ENCODE data around the gene ISCU.

DNA sequence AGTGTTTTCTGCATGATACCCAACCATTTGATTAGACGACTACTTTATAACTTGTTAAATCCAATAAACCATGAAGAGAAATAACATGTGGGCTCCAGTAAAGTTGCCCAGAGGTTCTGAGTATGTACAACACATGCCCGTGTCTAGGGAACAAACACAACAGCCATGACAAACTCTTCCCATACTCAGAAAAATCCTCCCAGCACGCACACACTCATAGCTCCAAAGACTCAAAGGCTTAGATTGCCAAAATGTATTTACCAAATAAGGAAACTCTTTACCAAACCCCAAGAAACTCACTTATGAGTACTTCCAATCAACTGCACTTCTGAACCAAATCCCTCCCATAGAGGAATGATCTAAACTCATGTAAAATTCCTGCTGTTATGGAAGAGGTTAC is 18.7 kb upstream of the ISCU start:
- TF ChIP-seq POLR2A (IDR thresholded peaks at IDR 0.05; ENCODE audit: low read length) (no peak), GATA1 (IDR thresholded peaks at IDR 0.05; ENCODE audit: low read depth, low read length) (no peak)

All from erythroblast (primary cell).